ENCODE results near the gene MPRIP. TPM values are rescaled to one million over a fixed set of nuclear protein-coding genes. Genes with fewer than 3 reads are reported as not detected.
A peak's percentile ranks its signal among the peaks of the same experiment; 100 is the strongest.

The MPRIP gene
- total RNA-seq, 6 experiments from 2014 or later = 39.0 to 97.6 (median 76.7) TPM

DNA sequence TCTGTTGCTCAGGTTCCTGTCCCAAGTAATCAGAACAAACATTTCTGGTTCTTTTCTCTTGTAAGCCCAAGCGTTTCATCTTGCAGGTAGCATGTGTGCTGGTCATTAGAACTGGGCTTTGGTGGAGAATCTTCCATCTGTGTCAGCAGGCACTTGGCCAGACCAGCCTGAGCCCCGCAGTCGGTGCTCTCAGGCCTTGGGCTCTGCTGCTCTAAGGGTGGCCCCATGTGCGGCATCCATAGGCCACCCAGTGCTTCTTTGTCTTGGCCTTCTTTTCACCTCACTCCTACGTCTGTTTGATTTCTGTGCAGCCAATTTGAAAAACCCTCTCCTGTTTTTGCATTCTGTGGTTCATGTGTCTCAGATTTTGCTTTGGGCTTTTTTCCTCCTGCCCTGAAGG, 112.3 kb downstream of the MPRIP start:
- DNase-seq = no peak
- no peaks in the 10 kb centered on the region for H3K9me3 ChIP-seq
- TF ChIP-seq CTCF (IDR thresholded peaks at IDR 0.05) (no peak), POLR2A (IDR thresholded peaks at IDR 0.05) (no peak)
- H3K4me3 ChIP-seq = no peak overlapping the region
- H3K4me1 ChIP-seq = peaks cover 0 to 41% (median 17%) of the 10 kb centered on the region in 4 donors
- intact Hi-C loops (cut with DNase I) = no loop called here
- peaks cover 6 to 49% (median 18%) of the 10 kb centered on the region in 4 donors for H3K36me3 ChIP-seq
- ATAC-seq = no peak
- H3K27me3 ChIP-seq = no peaks in the 10 kb centered on the region
- H3K27ac ChIP-seq = no peak overlapping the region
- 83% methylated on average over 1 of the region's 5 CpGs for WGBS (ENCODE audit: insufficient coverage, low coverage, low lambda C conversion rate, missing lambda C conversion rate)

GRCh38 chr17:17154981-17155380, 112.7 kb downstream of the MPRIP start:
- peaks cover 6 to 50% (median 20%) of the 10 kb centered on the region in 4 donors for H3K36me3 ChIP-seq
- H3K4me3 ChIP-seq = no peak overlapping the region
- 93% methylated on average over 4 of the region's 8 CpGs for WGBS (ENCODE audit: insufficient coverage, low coverage, low lambda C conversion rate, missing lambda C conversion rate)
- no peaks in the 10 kb centered on the region for H3K9me3 ChIP-seq
- intact Hi-C loops (cut with DNase I) = no loop called here
- H3K27me3 ChIP-seq = no peaks in the 10 kb centered on the region
- peak overlapping the region in 1 of 3 donors; percentile 70 for H3K27ac ChIP-seq
- no peak for DNase-seq
- ATAC-seq = no peak
- no peak for TF ChIP-seq POLR2A (IDR thresholded peaks at IDR 0.05)
- H3K4me1 ChIP-seq = peaks cover 0 to 41% (median 17%) of the 10 kb centered on the region in 4 donors

DNA sequence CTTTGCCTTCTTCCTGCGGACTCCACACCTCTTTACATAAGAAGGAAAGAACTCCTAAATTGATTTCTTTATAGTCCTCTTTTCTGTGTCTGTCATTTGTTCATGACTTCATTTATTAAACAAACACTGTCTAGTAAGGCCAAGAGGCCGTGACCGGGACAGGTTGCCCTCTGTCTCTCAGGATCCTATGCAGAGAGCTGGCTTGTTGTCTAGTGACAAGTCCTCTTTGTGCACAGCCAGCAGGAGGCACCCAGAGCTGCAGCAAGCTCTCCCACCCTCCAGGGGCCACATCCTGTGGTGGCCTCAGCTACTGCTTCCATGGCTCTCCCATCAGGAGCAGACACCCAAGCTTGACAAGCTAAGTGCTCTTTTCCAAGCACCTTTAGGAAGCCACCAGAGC, 113.3 kb downstream of the MPRIP start:
- H3K4me3 ChIP-seq = no peak overlapping the region
- TF ChIP-seq CTCF (IDR thresholded peaks at IDR 0.05) = peak; percentile 20 to 42 (median 27)
- TF ChIP-seq POLR2A (IDR thresholded peaks at IDR 0.05) = no peak
- H3K4me1 ChIP-seq = peaks cover 0 to 41% (median 17%) of the 10 kb centered on the region in 4 donors
- H3K9me3 ChIP-seq = no peaks in the 10 kb centered on the region
- DNase-seq (peak; percentile 72 to 84 (median 81)), ATAC-seq (peak; percentile 77 to 85 (median 78))
- peak overlapping the region in 2 of 3 donors; percentile 38 to 70 for H3K27ac ChIP-seq
- WGBS (ENCODE audit: insufficient coverage, low coverage, low lambda C conversion rate, missing lambda C conversion rate) = 24% methylated on average over 3 of the region's 3 CpGs
- no peaks in the 10 kb centered on the region for H3K27me3 ChIP-seq
- H3K36me3 ChIP-seq = peaks cover 6 to 52% (median 22%) of the 10 kb centered on the region in 4 donors
- intact Hi-C loops (cut with DNase I) = no loop called here

- ATAC-seq (peak in 2 of 4 donors; percentile 22 to 35), DNase-seq (no peak)
- Histone ChIP-seq H3K4me3 (no peak overlapping the region), H3K9me3 (no peaks in the 10 kb centered on the region), H3K27ac (peak overlapping the region in 2 of 3 donors; percentile 38 to 70), H3K27me3 (no peaks in the 10 kb centered on the region), H3K4me1 (peaks cover 0 to 38% (median 15%) of the 10 kb centered on the region in 4 donors), H3K36me3 (peaks cover 6 to 57% (median 24%) of the 10 kb centered on the region in 4 donors)
- no peak for TF ChIP-seq CTCF (IDR thresholded peaks at IDR 0.05)
- TF ChIP-seq POLR2A (IDR thresholded peaks at IDR 0.05) = no peak
- intact Hi-C loops (cut with DNase I) = no loop called here
- no CpG with 5 or more reads among the region's 4 CpGs for WGBS (ENCODE audit: insufficient coverage, low coverage, low lambda C conversion rate, missing lambda C conversion rate)
Measured at GRCh38 chr17:17156107-17156506, 113.8 kb downstream of the MPRIP start.

DNA sequence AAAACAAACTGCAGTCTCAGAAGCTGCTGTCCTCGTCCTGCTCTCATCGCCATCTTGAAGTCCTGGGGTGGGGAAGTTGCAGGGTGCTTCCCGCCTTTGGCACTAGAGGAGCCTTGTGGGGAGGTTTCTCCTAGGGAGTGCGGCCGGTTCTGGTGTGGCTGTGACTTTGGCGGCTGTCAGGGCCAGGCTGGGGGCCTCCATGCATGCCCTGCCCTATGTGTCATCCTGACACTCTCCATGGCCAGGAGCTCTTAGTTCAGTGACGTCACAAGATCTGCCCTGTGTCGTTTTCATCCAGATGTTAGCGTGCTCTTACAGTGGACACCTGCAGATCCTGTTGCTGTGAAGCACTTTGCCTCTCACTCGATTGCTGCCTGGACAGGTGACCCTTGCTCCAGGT, 114.3 kb downstream of the MPRIP start:
- ATAC-seq (no peak), DNase-seq (no peak)
- TF ChIP-seq CTCF (IDR thresholded peaks at IDR 0.05) (no peak), POLR2A (IDR thresholded peaks at IDR 0.05) (no peak)
- no peak overlapping the region for H3K27ac ChIP-seq
- no peaks in the 10 kb centered on the region for H3K27me3 ChIP-seq
- no peaks in the 10 kb centered on the region for H3K9me3 ChIP-seq
- H3K36me3 ChIP-seq = peaks cover 6 to 61% (median 24%) of the 10 kb centered on the region in 4 donors
- H3K4me1 ChIP-seq = peaks cover 0 to 34% (median 13%) of the 10 kb centered on the region in 4 donors
- no peak overlapping the region for H3K4me3 ChIP-seq
- intact Hi-C loops (cut with DNase I) = no loop called here
- WGBS (ENCODE audit: insufficient coverage, low coverage, low lambda C conversion rate, missing lambda C conversion rate) = 30% methylated on average over 2 of the region's 10 CpGs
